ENCODE results near the gene CDPF1.

GRCh38 chr22:46263216-46263590 lies 13.1 kb upstream of the CDPF1 start, which contains the start of gene PKDREJ:
- TF ChIP-seq POLR2AphosphoS5 (IDR thresholded peaks at IDR 0.05): no peak
- no peak for TF ChIP-seq POLR2A (IDR thresholded peaks at IDR 0.05)
- TF ChIP-seq CTCF (IDR thresholded peaks at IDR 0.05 in 8 of 11, conservative IDR thresholded peaks at IDR 0.05 in 3 of 11): no peak
